ENCODE results near the gene UBE2QL1. TPM values are rescaled to one million over a fixed set of nuclear protein-coding genes. Genes with fewer than 3 reads are reported as not detected.

Gene UBE2QL1
- total RNA-seq: not detected in 2 replicates
- long read RNA-seq: 0 reads

GRCh38 chr5:6448622-6449464 is at the start of gene UBE2QL1:
TSS of gene UBE2QL1 (plus strand) at chr5:6448859. CDS start at chr5:6448894, 35 bp downstream.
- peaks cover 38% of the 10 kb centered on the region for H3K27me3 Mint-ChIP-seq (ENCODE audit: unreplicated experiment)
- peak; percentile 80 for DNase-seq (ENCODE audit: extremely low spot score, unreplicated experiment)
- H3K4me3 Mint-ChIP-seq (ENCODE audit: unreplicated experiment): peak within 1 kb of the TSS; percentile 61
- peaks cover 3% of the 10 kb centered on the region for H3K4me1 Mint-ChIP-seq (ENCODE audit: unreplicated experiment)
- H3K36me3 Mint-ChIP-seq (ENCODE audit: unreplicated experiment): peaks cover 2% of the 10 kb centered on the region
- no peaks in the 10 kb centered on the region for H3K9me3 Mint-ChIP-seq (ENCODE audit: unreplicated experiment)
- H3K27ac Mint-ChIP-seq (ENCODE audit: unreplicated experiment): no peak within 1 kb of the TSS
- TF ChIP-seq CTCF (IDR thresholded peaks at IDR 0.05): no peak

GRCh38 chr5:6399980-6400910 is 48.4 kb upstream of the UBE2QL1 start:
- no peak overlapping the region for H3K27ac Mint-ChIP-seq (ENCODE audit: unreplicated experiment)
- TF ChIP-seq CTCF (IDR thresholded peaks at IDR 0.05): no peak
- no peaks in the 10 kb centered on the region for H3K4me1 Mint-ChIP-seq (ENCODE audit: unreplicated experiment)
- peaks cover 9% of the 10 kb centered on the region for H3K27me3 Mint-ChIP-seq (ENCODE audit: unreplicated experiment)
- H3K4me3 Mint-ChIP-seq (ENCODE audit: unreplicated experiment): no peak overlapping the region
- H3K36me3 Mint-ChIP-seq (ENCODE audit: unreplicated experiment): no peaks in the 10 kb centered on the region
- H3K9me3 Mint-ChIP-seq (ENCODE audit: unreplicated experiment): no peaks in the 10 kb centered on the region
- DNase-seq (ENCODE audit: extremely low spot score, unreplicated experiment): peak; percentile 65

- no peaks in the 10 kb centered on the region for H3K36me3 Mint-ChIP-seq (ENCODE audit: unreplicated experiment)
- no peak for TF ChIP-seq CTCF (IDR thresholded peaks at IDR 0.05)
- H3K27ac Mint-ChIP-seq (ENCODE audit: unreplicated experiment): no peak overlapping the region
- peak; percentile 60 for DNase-seq (ENCODE audit: extremely low spot score, unreplicated experiment)
- no peak overlapping the region for H3K4me3 Mint-ChIP-seq (ENCODE audit: unreplicated experiment)
- H3K9me3 Mint-ChIP-seq (ENCODE audit: unreplicated experiment): no peaks in the 10 kb centered on the region
- H3K4me1 Mint-ChIP-seq (ENCODE audit: unreplicated experiment): no peaks in the 10 kb centered on the region
- H3K27me3 Mint-ChIP-seq (ENCODE audit: unreplicated experiment): peaks cover 9% of the 10 kb centered on the region
Measured at GRCh38 chr5:6401410-6401809, 47.2 kb upstream of the UBE2QL1 start.

- no peak for DNase-seq (ENCODE audit: extremely low spot score, unreplicated experiment)
- Mint-ChIP-seq H3K9me3 (ENCODE audit: unreplicated experiment) (no peaks in the 10 kb centered on the region), H3K27me3 (ENCODE audit: unreplicated experiment) (peaks cover 9% of the 10 kb centered on the region), H3K4me3 (ENCODE audit: unreplicated experiment) (no peak overlapping the region), H3K36me3 (ENCODE audit: unreplicated experiment) (no peaks in the 10 kb centered on the region), H3K4me1 (ENCODE audit: unreplicated experiment) (no peaks in the 10 kb centered on the region), H3K27ac (ENCODE audit: unreplicated experiment) (no peak overlapping the region)
- TF ChIP-seq CTCF (IDR thresholded peaks at IDR 0.05): no peak
Measured at GRCh38 chr5:6402939-6403338, 45.7 kb upstream of the UBE2QL1 start.

DNA sequence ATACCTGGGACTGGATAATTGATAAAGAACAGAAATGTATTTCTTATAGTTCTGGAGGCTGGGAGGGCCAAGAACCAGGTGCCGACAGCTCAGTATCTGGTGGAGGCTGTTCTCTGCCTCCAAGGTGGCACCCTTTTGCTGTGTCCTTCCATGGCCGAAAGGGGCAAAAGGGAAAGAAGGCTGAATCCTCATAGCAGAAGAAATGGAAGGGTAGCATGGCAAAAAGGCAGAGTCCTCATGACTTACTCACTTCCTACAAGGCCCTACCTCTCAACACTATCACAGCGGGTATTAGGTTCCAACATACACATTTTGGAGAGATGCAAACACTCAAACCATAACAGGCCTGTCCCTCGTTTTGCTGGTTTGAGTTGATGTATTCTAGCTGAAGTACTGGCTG is 45.2 kb upstream of the UBE2QL1 start:
- TF ChIP-seq CTCF (IDR thresholded peaks at IDR 0.05): no peak
- DNase-seq (ENCODE audit: extremely low spot score, unreplicated experiment): no peak
- H3K4me3 Mint-ChIP-seq (ENCODE audit: unreplicated experiment): no peak overlapping the region
- H3K27ac Mint-ChIP-seq (ENCODE audit: unreplicated experiment): no peak overlapping the region
- H3K27me3 Mint-ChIP-seq (ENCODE audit: unreplicated experiment): peaks cover 9% of the 10 kb centered on the region
- no peaks in the 10 kb centered on the region for H3K4me1 Mint-ChIP-seq (ENCODE audit: unreplicated experiment)
- H3K36me3 Mint-ChIP-seq (ENCODE audit: unreplicated experiment): no peaks in the 10 kb centered on the region
- H3K9me3 Mint-ChIP-seq (ENCODE audit: unreplicated experiment): no peaks in the 10 kb centered on the region
